ENCODE measurements around the gene TFF3. TPM values are rescaled to one million over a fixed set of nuclear protein-coding genes. Genes with fewer than 3 reads are reported as not detected.

The TFF3 gene
- polyA plus RNA-seq, 1 donor from 2014 or later, result not detected

- Histone ChIP-seq H3K79me2 (replicated peaks; ENCODE audit: insufficient read depth, low read length) (no peaks in the 10 kb centered on the region), H2AFZ (ENCODE audit: low read depth, low read length) (no peak overlapping the region), H3K9ac (ENCODE audit: low read length) (no peak overlapping the region), H3K4me3 (ENCODE audit: low read length) (no peak overlapping the region), H3K36me3 (ENCODE audit: insufficient read depth, low read length) (no peaks in the 10 kb centered on the region), H4K20me1 (ENCODE audit: insufficient read depth) (no peaks in the 10 kb centered on the region), H3K27me3 (ENCODE audit: insufficient read depth, low read depth, low read length) (no peaks in the 10 kb centered on the region), H3K9me3 (ENCODE audit: low read length) (no peaks in the 10 kb centered on the region), H3K4me2 (ENCODE audit: low read length) (no peak overlapping the region), H3F3A (ENCODE audit: insufficient read depth, low read length, poor library complexity, severe bottlenecking) (no peaks in the 10 kb centered on the region), H3K9me2 (ENCODE audit: insufficient read depth, low read length) (no peaks in the 10 kb centered on the region), H3K27ac (ENCODE audit: low read length) (no peak overlapping the region)
- no peak for TF ChIP-seq MXI1 (conservative IDR thresholded peaks at IDR 0.05; ENCODE audit: poor library complexity, severe bottlenecking)
- no peak for TF ChIP-seq EZH2 (IDR thresholded peaks at IDR 0.05; ENCODE audit: borderline replicate concordance, insufficient read depth, low read length, poor library complexity, severe bottlenecking)
- TF ChIP-seq, protein P1, sequence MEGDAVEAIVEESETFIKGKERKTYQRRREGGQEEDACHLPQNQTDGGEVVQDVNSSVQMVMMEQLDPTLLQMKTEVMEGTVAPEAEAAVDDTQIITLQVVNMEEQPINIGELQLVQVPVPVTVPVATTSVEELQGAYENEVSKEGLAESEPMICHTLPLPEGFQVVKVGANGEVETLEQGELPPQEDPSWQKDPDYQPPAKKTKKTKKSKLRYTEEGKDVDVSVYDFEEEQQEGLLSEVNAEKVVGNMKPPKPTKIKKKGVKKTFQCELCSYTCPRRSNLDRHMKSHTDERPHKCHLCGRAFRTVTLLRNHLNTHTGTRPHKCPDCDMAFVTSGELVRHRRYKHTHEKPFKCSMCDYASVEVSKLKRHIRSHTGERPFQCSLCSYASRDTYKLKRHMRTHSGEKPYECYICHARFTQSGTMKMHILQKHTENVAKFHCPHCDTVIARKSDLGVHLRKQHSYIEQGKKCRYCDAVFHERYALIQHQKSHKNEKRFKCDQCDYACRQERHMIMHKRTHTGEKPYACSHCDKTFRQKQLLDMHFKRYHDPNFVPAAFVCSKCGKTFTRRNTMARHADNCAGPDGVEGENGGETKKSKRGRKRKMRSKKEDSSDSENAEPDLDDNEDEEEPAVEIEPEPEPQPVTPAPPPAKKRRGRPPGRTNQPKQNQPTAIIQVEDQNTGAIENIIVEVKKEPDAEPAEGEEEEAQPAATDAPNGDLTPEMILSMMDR (IDR thresholded peaks at IDR 0.05; ENCODE audit: poor library complexity, severe bottlenecking), result no peak
- TF ChIP-seq, protein P2, sequence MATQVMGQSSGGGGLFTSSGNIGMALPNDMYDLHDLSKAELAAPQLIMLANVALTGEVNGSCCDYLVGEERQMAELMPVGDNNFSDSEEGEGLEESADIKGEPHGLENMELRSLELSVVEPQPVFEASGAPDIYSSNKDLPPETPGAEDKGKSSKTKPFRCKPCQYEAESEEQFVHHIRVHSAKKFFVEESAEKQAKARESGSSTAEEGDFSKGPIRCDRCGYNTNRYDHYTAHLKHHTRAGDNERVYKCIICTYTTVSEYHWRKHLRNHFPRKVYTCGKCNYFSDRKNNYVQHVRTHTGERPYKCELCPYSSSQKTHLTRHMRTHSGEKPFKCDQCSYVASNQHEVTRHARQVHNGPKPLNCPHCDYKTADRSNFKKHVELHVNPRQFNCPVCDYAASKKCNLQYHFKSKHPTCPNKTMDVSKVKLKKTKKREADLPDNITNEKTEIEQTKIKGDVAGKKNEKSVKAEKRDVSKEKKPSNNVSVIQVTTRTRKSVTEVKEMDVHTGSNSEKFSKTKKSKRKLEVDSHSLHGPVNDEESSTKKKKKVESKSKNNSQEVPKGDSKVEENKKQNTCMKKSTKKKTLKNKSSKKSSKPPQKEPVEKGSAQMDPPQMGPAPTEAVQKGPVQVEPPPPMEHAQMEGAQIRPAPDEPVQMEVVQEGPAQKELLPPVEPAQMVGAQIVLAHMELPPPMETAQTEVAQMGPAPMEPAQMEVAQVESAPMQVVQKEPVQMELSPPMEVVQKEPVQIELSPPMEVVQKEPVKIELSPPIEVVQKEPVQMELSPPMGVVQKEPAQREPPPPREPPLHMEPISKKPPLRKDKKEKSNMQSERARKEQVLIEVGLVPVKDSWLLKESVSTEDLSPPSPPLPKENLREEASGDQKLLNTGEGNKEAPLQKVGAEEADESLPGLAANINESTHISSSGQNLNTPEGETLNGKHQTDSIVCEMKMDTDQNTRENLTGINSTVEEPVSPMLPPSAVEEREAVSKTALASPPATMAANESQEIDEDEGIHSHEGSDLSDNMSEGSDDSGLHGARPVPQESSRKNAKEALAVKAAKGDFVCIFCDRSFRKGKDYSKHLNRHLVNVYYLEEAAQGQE (IDR thresholded peaks at IDR 0.05; ENCODE audit: borderline replicate concordance), result no peak
- TF ChIP-seq RAD21 (conservative IDR thresholded peaks at IDR 0.05), result no peak
- TF ChIP-seq POLR2AphosphoS5 (IDR thresholded peaks at IDR 0.05), result no peak
- TF ChIP-seq EP300 (conservative IDR thresholded peaks at IDR 0.05; ENCODE audit: poor library complexity, severe bottlenecking), result no peak
- TF ChIP-seq TAF1 (IDR thresholded peaks at IDR 0.05; ENCODE audit: low read depth), result no peak
- TF ChIP-seq SMC3 (conservative IDR thresholded peaks at IDR 0.05; ENCODE audit: poor library complexity), result no peak
Observed at GRCh38 chr21:42272984-42273600, 42.1 kb downstream of the TFF3 start.

- no peaks in the 10 kb centered on the region for H3K9me2 ChIP-seq (ENCODE audit: insufficient read depth, low read length)
- H4K20me1 ChIP-seq (ENCODE audit: insufficient read depth), result no peaks in the 10 kb centered on the region
- H3K4me2 ChIP-seq (ENCODE audit: low read length), result no peak overlapping the region
- no peaks in the 10 kb centered on the region for H3K27me3 ChIP-seq (ENCODE audit: insufficient read depth, low read depth, low read length)
- no peak overlapping the region for H3K4me3 ChIP-seq (ENCODE audit: low read length)
- no peak overlapping the region for H3K27ac ChIP-seq (ENCODE audit: low read length)
- H3K36me3 ChIP-seq (ENCODE audit: insufficient read depth, low read length), result no peaks in the 10 kb centered on the region
- H2AFZ ChIP-seq (ENCODE audit: low read depth, low read length), result no peak overlapping the region
- TF ChIP-seq EP300 (conservative IDR thresholded peaks at IDR 0.05; ENCODE audit: poor library complexity, severe bottlenecking) (no peak), TAF1 (IDR thresholded peaks at IDR 0.05; ENCODE audit: low read depth) (no peak), SMC3 (conservative IDR thresholded peaks at IDR 0.05; ENCODE audit: poor library complexity) (no peak)
- TF ChIP-seq, protein P1 (IDR thresholded peaks at IDR 0.05; ENCODE audit: poor library complexity, severe bottlenecking), result no peak
- H3F3A ChIP-seq (ENCODE audit: insufficient read depth, low read length, poor library complexity, severe bottlenecking), result no peaks in the 10 kb centered on the region
- no peaks in the 10 kb centered on the region for H3K79me2 ChIP-seq (replicated peaks; ENCODE audit: insufficient read depth, low read length)
- H3K9me3 ChIP-seq (ENCODE audit: low read length), result no peaks in the 10 kb centered on the region
- no peak overlapping the region for H3K9ac ChIP-seq (ENCODE audit: low read length)
Observed at GRCh38 chr21:42272109-42272962, 42.9 kb downstream of the TFF3 start.

All from neural cell (in vitro differentiated cells).